Panc1 (cell line): ENCODE measurements around the gene DUSP18.
"Not testable (repeated sequence)": the region's sequence is repeated elsewhere in the genome, so short reads cannot be mapped to it uniquely, and the experiment has no call there.

Source experiments
- CTCF ChIP-seq: fragments of 450-650 bp; IDR thresholded peaks from 2 replicates; pipeline ENCODE4 v1.5.1; 2017; ENCODE audit warnings: mild to moderate bottlenecking
- REST ChIP-seq, 2 experiments: IDR thresholded peaks; 2 replicates each; pipeline ENCODE4 v1.6.1; 2011 to 2012; ENCODE audit warnings: low read depth in 2 of 2, control low read depth in 1 of 2, low read length in 1 of 2, mild to moderate bottlenecking in 1 of 2, moderate library complexity in 1 of 2; ENCODE audit not compliant: insufficient read depth in 1 of 2

- not testable (repeated sequence) for TF ChIP-seq CTCF; REST (IDR thresholded peaks at IDR 0.05; ENCODE audit: insufficient read depth in 1 of 2, low read depth in 2 of 2, low read length in 1 of 2)
Measured at GRCh38 chr22:30679895-30680690, 12.4 kb upstream of the DUSP18 start.
